ENCODE results near the gene CES3.

Gene CES3

GRCh38 chr16:66961065-66961744 is at the start of gene CES3:
Gene CES3, plus strand, starts transcription at chr16:66961266. Its CDS starts 42 bp downstream, at chr16:66961308.
- DNase-seq: peak; percentile 49 to 54

GRCh38 chr16:66911801-66912200 is 49.3 kb upstream of the CES3 start:
- no peak for DNase-seq

- no peak for DNase-seq
These were observed 48.0 kb upstream of the CES3 start for GRCh38 chr16:66913081-66913480.

- DNase-seq: no peak
These were observed 47.4 kb upstream of the CES3 start for GRCh38 chr16:66913711-66914110.

- DNase-seq: no peak
These were observed 46.5 kb upstream of the CES3 start for GRCh38 chr16:66914541-66914940.

- DNase-seq: no peak
These were observed 46.0 kb upstream of the CES3 start for GRCh38 chr16:66915041-66915440.

GRCh38 chr16:66916518-66916917 is 44.5 kb upstream of the CES3 start:
- DNase-seq: no peak

- no peak for DNase-seq
These were observed 43.3 kb upstream of the CES3 start for GRCh38 chr16:66917741-66918140.

- no peak for DNase-seq
These were observed 42.7 kb upstream of the CES3 start for GRCh38 chr16:66918355-66918754.

GRCh38 chr16:66918803-66919568 is 42.1 kb upstream of the CES3 start, which contains the start of gene CDH16:
Gene CDH16, minus strand, starts transcription at chr16:66918885. Its CDS starts 820 bp downstream, at chr16:66918065.
- no peak for DNase-seq

GRCh38 chr16:66919569-66920298 is 41.3 kb upstream of the CES3 start:
- DNase-seq: no peak

GRCh38 chr16:66920299-66920590 is 40.8 kb upstream of the CES3 start:
- no peak for DNase-seq

- no peak for DNase-seq
These were observed 40.0 kb upstream of the CES3 start for GRCh38 chr16:66920924-66921680.

- DNase-seq: no peak
These were observed 39.2 kb upstream of the CES3 start for GRCh38 chr16:66921729-66922450.

GRCh38 chr16:66923247-66923731 is 37.8 kb upstream of the CES3 start:
- DNase-seq: no peak

GRCh38 chr16:66923866-66924265 is 37.2 kb upstream of the CES3 start:
- DNase-seq: no peak

GRCh38 chr16:66924527-66925321 is 36.3 kb upstream of the CES3 start:
- no peak for DNase-seq

- no peak for DNase-seq
These were observed 35.7 kb upstream of the CES3 start, which contains the start of gene RRAD for GRCh38 chr16:66925322-66925840. Gene RRAD, minus strand, starts transcription at chr16:66925535. Its CDS starts 356 bp downstream, at chr16:66925179.

- DNase-seq: no peak
These were observed 34.7 kb upstream of the CES3 start for GRCh38 chr16:66926171-66926947.

GRCh38 chr16:66926961-66927436 is 34.1 kb upstream of the CES3 start:
- no peak for DNase-seq
